Hypothalamus (tissue), 51 donors: ENCODE measurements around the gene INSL3.
"Not testable (repeated sequence)": the region's sequence is repeated elsewhere in the genome, so short reads cannot be mapped to it uniquely, and the experiment has no call there.

ENCODE experiments used
- DNase-seq, 51 donors: peaks; one replicate each; lab custom pipeline; 2025; lab: John Stamatoyannopoulos, UW

The INSL3 gene

DNA sequence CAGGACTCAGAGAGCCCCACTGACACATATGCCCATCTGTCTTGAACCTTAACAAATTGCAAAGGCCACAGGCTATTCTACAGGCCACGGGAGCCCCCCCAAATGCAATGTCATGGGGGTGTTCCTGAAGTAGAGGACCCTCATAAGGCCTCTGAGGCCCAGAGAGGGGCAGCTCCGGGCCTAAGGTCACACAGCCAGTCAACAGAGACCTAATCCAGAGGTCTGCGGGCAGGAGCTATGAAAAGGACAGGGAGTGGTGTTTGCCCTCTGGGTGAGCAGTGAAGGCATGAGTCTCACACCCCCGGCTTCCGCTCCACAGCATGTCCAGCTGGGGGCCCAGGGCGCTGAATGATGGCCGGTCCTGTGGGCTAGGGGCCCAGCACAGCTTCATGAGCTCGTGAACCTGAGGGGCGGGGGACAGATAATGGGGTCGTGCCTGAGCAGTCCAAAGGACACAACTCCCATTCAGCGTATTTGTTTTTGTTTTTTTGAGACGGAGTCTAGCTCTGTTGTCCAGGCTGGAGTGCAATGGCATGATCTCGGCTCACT is 5.3 kb upstream of the INSL3 start:
- DNase-seq: no peak

DNA sequence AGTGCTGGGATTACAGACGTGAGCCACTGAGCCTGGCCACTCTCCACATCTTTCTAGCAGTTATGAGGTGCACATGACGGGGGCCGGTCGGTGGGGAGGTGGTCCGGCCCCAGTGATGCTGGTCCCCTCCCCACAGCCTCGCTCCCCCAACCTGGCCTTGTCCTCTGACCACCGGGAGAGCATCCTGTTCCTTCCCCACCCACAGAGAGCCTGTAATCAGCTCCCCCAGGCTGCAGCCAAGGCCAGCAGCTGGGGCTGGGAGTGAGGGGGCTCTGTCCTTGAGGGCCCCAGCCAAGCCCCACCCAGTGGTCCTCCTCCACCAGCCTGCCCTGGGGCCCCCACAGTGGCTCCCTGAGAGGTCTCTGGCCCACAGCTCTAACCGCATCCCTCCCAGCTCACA is 3.0 kb upstream of the INSL3 start:
- DNase-seq: no peak

DNA sequence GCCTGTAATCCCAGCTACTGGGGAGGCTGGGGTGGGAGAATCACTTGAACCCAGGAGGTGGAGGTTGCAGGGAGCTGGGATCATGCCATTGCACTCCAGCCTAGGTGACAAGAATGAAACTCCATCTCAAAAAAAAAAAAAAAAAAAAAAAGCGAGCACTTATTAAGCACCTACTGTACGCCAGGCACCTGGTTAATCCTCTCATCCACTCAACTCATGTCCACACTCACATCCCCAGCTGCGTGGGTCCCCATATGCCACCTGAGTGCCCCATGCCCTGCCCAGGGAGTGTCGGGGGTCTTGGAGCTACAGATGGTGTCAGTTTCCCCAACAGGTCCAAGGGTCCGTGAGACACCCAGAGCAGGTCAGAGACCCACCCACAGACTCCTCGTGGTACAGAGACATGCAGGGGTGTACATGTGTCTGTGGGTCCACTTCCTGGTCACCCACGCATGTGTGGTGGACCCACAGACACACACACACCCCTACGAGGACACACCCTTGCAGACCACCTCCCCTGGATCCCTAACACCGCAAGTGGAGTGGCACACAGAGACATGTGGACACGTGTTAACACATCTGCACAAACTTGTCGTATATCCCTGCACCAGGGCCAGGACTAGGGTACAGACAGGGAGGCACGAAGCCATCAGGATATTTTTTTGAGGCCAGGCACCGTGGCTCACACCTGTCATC is 3.5 kb downstream of the INSL3 start:
- DNase-seq: no peak

DNA sequence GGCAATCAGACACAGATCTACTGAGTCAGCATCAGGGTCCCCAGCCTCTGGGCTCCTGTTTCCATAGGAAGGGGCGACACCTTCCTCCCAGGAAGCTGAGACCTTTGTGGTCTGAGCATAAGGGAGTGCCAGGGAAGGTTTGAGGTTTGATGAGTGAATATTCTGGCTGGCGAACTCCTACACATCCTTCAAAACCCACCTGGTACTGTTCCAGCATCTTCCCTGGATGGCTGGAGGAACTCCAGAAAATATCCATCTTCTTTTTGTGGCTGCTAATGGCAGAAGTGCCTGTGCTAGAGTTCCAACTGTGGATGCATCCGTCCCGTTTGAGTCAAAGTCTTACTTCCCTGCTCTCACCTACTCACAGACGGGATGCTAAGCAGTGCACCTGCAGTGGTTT is 9.2 kb downstream of the INSL3 start:
- DNase-seq: no peak

DNA sequence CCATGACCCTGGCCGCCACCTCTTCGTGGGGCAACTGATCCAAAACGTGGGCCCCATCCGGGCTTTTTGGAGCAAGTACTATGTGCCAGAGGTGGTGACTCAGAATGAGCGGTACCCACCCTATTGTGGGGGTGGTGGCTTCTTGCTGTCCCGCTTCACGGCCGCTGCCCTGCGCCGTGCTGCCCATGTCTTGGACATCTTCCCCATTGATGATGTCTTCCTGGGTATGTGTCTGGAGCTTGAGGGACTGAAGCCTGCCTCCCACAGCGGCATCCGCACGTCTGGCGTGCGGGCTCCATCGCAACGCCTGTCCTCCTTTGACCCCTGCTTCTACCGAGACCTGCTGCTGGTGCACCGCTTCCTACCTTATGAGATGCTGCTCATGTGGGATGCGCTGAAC is 9.6 kb downstream of the INSL3 start:
- no peak for DNase-seq

DNA sequence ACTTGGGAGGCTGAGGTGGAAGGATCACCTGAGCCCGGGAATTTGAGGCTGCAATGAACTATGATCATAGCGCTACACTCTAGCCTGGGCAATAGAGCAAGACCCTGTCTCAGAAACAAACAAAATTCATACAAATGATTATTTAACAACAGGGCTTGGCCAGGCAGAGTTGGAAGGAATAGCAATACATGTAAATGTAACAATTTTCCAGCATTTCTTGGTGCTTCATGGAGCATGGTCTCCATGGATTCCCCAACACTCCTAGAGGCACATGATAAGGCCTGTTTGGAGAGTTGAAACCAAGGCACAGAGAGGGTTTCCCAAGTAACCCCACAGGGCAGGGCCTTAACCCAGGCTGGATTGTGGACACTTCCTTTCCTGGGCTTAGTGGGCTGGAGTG is 10.2 kb downstream of the INSL3 start:
- DNase-seq: no peak

DNA sequence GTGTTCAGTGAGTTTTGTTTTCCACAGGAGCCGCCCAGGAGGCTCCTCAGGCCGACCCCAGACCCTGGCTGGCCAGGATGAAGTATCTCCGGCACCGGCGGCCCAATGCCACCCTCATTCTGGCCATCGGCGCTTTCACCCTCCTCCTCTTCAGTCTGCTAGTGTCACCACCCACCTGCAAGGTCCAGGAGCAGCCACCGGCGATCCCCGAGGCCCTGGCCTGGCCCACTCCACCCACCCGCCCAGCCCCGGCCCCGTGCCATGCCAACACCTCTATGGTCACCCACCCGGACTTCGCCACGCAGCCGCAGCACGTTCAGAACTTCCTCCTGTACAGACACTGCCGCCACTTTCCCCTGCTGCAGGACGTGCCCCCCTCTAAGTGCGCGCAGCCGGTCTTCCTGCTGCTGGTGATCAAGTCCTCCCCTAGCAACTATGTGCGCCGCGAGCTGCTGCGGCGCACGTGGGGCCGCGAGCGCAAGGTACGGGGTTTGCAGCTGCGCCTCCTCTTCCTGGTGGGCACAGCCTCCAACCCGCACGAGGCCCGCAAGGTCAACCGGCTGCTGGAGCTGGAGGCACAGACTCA is 13.5 kb downstream of the INSL3 start:
- DNase-seq: no peak

DNA sequence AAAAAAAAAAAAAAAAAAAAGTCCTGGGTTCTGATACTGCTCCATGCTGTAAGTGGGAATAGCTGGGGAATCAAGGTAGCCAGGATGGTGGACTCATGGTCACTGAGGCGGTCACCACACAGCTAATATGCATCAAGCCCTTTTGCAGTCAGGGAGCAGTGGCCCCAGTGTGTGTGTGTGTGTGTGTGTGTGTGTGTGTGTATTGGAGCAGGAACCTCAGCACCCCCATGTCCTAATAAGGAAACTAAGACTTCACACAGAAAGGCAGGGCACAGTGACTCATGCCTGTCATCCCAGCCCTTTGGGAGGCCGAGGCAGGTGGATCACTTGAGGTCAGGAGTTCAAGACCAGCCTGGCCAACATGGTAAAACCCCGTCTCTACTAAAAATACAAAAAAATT is 14.4 kb downstream of the INSL3 start:
- DNase-seq: no peak

DNA sequence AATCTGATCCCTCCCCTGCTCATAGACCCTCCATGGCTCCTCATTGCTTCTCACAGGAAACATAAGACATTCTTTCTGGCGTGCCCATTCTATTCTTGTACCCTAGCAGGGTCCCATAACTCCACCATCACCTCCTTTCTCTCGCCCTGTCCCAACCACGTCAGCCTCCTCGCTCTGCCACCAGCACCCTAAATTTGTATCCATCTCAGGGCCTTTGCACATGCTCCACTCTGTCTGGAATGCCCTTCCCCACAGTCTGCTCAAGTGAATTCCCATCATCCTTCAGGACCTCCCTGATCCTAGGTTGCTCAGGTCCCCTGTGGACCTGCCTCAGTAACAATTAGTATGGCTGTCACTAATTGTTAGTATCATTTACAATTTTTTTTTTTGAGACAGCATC is 15.9 kb downstream of the INSL3 start:
- DNase-seq: no peak

DNA sequence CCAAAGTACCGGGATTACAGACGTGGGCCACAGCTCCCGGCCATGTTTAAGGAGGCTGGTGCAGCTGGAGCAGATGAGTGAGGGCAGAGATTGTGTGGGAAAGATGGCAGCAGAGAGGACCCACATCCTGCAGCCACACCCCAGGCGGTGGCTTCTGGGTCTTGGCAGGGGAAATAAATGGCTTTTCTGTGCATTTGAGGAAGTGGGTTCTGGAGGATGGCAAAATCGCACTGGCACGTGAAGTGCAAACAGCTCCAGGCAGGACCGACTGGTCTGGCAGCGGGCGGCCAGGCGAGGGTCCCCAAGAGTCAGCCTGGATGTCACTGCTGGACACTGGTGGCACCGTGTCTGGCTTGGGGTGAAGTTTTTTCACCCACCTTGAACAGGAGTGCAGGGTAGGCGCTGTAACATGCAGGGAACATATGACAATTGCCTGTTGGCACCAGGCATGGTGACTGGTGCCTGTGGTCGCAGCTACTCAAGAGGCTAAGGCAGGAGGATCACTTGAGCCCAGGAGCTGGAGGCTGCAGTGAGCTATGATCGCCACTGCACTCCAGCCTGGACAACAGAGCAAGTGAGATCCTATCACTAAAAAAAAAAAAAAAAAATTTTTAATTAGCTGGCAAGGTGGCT is 17.9 kb downstream of the INSL3 start:
- DNase-seq: peak in 1 of 51 donors; percentile 0

DNA sequence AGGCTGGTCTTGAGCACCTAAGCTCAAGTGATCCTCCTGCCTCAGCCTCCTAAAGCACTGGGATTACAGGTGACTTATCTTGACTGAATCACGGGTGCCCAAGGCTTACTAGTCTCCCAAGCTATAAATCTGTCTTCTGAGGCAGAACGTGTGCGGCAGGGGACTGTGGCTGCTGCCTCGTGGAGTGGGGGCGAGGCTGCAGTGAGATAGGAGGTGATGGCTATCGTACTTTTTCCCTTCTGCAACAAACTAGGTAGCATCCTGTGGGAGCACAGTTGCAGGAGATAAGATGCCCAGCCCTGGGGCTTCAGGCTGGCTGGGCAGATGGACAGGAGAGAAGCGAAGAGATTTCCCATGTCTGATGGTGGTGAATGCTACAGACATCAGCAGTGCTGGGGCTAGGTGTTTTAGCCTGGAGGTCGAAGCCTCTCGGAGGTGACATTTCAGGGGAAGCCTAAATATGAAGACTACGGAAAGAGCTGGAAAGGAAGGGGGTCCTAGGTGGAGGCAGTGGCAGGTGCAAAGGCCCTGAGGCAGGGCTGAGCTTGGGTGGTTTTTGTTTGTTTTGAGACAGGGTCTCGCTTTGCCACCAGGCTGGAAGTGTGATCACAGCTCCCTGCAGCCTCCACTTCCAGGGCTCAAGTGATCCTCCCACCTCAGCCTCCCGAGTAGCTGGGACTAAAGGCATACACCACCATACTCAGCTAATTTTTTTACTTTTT is 19.0 kb downstream of the INSL3 start:
- no peak for DNase-seq

DNA sequence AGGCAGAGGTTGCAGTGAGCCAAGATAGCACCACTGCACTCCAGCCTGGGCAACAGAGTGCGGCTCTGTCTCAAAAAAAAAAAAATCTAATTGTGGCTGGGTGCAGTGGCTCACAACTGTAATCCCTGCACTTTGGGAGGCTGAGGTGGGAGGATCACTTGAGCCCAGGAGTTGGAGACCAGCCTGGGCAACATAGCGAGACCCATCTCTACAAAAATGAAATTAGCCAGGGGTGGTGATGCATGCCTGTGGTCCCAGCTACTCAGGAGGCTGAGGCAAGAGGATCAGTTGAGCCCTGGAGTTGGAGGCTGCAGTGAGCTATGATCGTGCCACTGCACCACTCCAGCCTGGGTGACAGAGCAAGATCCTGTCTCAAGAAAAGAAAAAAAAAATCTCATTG is 22.7 kb downstream of the INSL3 start:
- not testable (repeated sequence) for DNase-seq

DNA sequence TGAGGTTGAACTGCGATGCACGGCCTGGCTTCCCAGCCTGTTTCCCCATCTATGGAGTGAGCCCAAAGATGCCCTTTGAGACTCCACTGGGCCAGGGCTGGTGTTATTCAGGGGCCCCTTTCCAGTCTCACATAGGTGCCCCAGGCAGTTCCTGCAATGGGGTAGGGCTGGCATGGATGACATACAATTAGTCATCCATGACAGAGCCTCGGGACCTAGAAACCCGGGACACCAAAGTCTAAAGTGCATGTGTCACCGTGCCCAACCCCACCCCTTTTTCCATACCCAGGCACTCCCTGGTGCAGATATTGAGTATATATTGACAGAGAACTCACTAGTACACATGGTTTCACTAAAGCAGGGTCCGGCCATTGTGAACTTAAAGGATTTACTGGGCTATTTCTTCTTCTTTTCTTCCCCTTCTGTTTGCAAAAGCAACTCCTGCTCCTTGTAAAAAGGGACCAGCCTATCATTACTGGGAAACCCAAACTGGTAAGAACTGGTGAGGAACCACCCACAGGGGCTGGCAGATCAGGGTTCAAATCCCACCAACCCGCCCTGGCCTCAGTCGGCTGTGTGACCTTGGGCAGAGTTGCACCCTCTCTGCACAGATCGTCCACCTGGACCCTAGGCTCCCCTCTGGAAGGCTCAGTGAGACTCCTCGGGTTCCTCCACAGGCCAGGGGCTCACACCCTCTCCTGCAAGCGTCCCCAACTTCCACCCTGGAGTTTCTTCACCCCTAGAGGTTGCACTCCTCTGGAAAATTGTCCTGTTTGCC is 23.7 kb downstream of the INSL3 start:
- no peak for DNase-seq

DNA sequence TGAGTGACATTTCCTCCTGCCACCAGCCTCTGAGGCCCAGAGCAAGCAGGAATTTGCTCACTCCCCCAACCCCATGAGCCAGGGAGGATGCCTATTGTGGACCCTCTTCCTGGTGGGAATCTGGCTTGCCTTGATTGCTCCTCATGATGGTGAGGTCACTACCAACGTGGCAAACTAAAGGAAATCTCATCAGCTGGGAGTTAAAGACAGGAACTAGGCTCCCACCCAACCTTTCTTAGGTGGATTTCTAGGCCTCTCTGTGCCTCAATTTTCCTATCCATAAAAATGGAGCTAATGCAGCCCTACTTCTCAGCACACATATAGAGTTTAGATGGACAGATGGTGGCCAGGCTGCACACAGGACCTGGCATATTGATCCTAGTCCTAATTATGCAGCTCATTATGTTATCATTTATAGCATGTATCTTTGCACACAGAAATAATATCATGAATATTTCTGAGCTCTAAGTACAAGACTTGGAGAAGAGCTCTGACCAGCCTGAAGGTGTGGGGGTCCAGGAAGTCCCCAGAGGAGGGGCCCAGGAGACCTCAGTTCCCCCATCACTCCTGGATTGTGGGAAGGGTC is 24.4 kb downstream of the INSL3 start:
- DNase-seq: no peak

DNA sequence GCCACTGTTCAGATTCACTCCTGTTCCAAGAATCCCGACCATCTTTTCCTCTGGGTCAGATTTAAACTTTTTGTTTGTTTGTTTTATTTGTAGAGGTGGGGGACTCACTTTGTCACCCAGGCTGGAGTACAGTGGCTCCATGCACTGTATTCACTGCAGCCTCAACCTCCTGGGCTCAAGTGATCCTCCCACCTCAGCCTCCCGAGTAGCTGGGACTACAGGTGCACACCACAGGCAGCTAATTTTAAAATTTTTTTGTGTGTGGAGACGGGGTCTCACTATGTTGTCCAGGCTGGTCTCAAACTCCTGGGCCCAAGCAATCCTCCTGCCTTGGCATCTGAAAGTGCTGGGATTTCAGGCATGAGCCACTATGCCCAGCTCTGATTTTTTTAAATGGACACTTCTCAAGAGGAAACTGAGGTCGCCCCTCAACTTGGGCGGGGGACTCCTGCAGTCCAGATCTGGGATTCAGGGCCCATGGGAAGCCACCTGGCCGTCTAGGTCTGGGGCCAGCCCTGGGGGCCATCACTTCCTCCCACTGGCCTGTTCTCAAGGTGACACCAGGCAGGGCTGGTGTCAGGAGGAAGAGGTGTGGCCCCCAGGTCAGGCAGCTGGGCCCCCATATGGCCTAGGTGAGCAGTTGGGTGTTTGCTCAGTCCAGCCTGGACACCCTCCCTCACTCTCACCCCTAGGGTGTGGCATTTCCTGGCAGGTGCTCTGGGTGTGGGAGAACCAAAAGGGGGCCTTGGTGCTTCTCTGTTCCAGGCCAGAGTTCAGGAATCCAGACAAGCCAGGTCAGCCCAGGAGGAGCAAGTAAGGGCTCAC is 25.1 kb downstream of the INSL3 start:
- DNase-seq: no peak

DNA sequence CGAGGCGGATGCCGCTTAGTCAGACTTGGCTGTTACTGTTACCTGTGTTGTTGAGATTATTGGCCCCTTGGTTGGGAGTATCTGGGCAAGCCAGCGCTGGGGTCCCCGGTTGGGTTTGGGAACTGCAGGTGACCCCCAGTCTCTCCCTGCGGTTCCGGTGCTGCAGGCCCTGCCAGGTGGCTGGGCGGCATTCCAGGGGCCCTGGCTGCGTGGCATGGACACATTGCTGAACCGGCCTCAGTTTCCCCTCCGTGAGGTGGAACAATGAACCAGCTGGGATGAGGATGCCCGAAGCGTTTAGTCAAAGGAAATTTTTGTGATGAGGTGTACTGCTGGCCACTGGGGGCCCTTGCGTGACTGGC is 25.8 kb downstream of the INSL3 start:
- DNase-seq: no peak

DNA sequence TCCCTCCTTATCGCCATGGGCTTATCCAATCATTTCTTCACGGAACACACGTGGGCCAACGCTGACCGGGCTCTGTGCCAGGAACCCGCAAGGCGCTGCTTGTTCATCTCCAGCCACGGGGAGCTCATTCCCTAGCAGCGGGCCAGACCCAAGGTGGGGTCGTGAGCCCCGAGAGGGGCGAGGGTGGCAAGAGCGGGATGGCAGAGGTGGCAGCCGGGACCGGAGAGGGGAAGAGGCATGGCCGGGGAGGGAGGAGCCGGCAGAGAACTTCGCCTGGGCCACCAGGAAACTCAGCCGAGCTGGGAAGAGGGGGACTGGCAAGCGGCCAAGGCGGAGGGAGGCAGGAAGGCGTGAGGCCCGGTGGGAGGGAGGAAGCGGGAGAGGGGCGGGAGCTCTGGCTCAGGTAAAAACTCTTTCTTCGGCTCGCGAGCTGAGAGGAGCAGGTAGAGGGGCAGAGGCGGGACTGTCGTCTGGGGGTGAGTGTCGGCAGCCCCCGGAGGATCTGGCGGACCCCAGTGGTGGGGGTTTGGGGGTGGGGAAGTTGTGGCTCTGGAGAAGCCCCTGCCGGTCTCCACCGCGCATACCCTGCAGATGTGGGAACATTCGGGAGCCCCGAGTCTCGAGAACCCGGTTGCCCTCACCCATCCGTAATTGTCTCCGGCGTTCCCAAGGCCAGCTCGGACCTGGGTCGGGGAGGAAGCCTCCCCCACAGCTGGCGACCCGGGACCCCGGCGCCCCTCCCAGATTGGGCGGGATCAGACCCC is 26.4 kb downstream of the INSL3 start, which contains the start of gene B3GNT3:
B3GNT3 (plus strand) TSS at position 408 of the 764 bp plus-strand sequence. CDS start 12,670 bp downstream, outside the sequence.
- DNase-seq: no peak

DNA sequence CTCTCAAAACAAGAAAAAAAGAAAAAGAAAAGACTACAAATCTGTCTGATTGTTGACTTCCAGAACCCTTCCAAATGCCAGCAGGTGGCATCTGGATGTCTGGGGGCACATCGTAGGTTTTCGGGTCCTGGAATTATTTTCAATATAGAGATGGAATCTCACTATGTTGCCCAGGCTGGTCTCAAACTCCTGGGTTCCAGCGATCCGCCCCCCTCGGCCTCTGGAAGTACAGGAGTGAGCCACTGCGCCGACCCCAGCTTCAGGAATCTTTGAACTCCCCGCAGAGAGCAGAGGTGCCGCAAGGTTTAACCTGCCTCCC is 26.9 kb downstream of the INSL3 start:
- DNase-seq: no peak
